ENCODE data around the gene ERICH6B. TPM values are rescaled to one million over a fixed set of nuclear protein-coding genes. Genes with fewer than 3 reads are reported as not detected.

Gene ERICH6B
- total RNA-seq, 2 experiments from 2014 or later: not detected

DNA sequence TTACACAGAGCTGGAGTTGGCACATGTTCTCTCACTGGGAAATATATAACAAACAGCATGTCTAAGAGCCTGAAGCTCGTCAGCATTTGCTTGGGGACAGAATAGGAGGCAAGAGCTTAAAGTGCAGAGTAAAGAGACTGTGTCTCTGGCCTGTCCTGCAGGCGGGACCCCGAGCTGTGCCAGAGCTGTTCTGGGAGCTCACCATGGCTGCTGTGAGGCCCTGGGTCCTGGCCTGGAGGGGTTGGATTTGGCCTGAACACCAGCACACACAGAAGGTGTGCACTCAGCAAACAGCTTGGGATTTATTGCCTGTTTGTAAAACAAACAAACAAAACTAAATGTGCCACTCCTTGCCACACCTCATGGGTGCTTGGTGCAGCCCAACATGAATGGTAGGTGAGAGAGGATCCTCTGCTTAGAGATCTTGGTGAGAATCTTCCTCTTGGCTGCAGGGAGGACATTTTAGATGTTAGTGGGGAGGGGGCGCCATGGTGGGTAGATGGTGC lies 60.9 kb downstream of the ERICH6B start:
- POLR2A ChIA-PET: no interaction called here
- Histone ChIP-seq H3K36me3 (ENCODE audit: insufficient read depth, low read length) (no peaks in the 10 kb centered on the region), H3K9me3 (ENCODE audit: control insufficient read depth in 1 of 2, insufficient read depth in 1 of 2, low read length in 2 of 2) (no peaks in the 10 kb centered on the region), H3K27me3 (ENCODE audit: control insufficient read depth in 1 of 2, insufficient read depth in 2 of 2, low read length in 2 of 2) (no peaks in the 10 kb centered on the region), H3K4me1 (ENCODE audit: insufficient read depth, low read length) (no peaks in the 10 kb centered on the region), H3K27ac (ENCODE audit: low read depth in 1 of 2, low read length in 2 of 2) (no peak overlapping the region), H3K4me3 (ENCODE audit: low read length) (no peak overlapping the region)
- no peaks in the 10 kb centered on the region for H3K36me3 Mint-ChIP-seq (ENCODE audit: low read depth)
- H3K27me3 Mint-ChIP-seq: peaks cover 7% of the 10 kb centered on the region
- TF ChIP-seq, protein P1, sequence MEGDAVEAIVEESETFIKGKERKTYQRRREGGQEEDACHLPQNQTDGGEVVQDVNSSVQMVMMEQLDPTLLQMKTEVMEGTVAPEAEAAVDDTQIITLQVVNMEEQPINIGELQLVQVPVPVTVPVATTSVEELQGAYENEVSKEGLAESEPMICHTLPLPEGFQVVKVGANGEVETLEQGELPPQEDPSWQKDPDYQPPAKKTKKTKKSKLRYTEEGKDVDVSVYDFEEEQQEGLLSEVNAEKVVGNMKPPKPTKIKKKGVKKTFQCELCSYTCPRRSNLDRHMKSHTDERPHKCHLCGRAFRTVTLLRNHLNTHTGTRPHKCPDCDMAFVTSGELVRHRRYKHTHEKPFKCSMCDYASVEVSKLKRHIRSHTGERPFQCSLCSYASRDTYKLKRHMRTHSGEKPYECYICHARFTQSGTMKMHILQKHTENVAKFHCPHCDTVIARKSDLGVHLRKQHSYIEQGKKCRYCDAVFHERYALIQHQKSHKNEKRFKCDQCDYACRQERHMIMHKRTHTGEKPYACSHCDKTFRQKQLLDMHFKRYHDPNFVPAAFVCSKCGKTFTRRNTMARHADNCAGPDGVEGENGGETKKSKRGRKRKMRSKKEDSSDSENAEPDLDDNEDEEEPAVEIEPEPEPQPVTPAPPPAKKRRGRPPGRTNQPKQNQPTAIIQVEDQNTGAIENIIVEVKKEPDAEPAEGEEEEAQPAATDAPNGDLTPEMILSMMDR (IDR thresholded peaks at IDR 0.05): no peak
- no peak overlapping the region for H3K27ac Mint-ChIP-seq
- ATAC-seq (ENCODE audit: poor library complexity): no peak
- DNase-seq: no peak
- H3K4me3 Mint-ChIP-seq: no peak overlapping the region
- H3K9me3 Mint-ChIP-seq: no peaks in the 10 kb centered on the region
- intact Hi-C loops (cut with DNase I, micrococcal nuclease): no loop called here
- CTCF ChIA-PET: no interaction called here
- H3K4me1 Mint-ChIP-seq (ENCODE audit: low read depth): no peaks in the 10 kb centered on the region

GRCh38 chr13:45548281-45548680 lies 67.3 kb downstream of the ERICH6B start:
- Mint-ChIP-seq H3K27me3 (peaks cover 7% of the 10 kb centered on the region), H3K4me1 (ENCODE audit: low read depth) (no peaks in the 10 kb centered on the region), H3K9me3 (no peaks in the 10 kb centered on the region), H3K4me3 (no peak overlapping the region), H3K36me3 (ENCODE audit: low read depth) (no peaks in the 10 kb centered on the region), H3K27ac (no peak overlapping the region)
- H3K4me3 ChIP-seq (ENCODE audit: low read length): no peak overlapping the region
- H3K27me3 ChIP-seq (ENCODE audit: control insufficient read depth in 1 of 2, insufficient read depth in 2 of 2, low read length in 2 of 2): peaks cover 0 to 2% of the 10 kb centered on the region in 2 experiments
- ChIA-PET POLR2A (no interaction called here), CTCF (no interaction called here)
- H3K9me3 ChIP-seq (ENCODE audit: control insufficient read depth in 1 of 2, insufficient read depth in 1 of 2, low read length in 2 of 2): no peaks in the 10 kb centered on the region
- intact Hi-C loops (cut with DNase I, micrococcal nuclease): no loop called here
- H3K36me3 ChIP-seq (ENCODE audit: insufficient read depth, low read length): no peaks in the 10 kb centered on the region
- no peaks in the 10 kb centered on the region for H3K4me1 ChIP-seq (ENCODE audit: insufficient read depth, low read length)
- DNase-seq (no peak), ATAC-seq (ENCODE audit: poor library complexity) (no peak)
- H3K27ac ChIP-seq (ENCODE audit: low read depth in 1 of 2, low read length in 2 of 2): no peak overlapping the region
- TF ChIP-seq, protein P1 (IDR thresholded peaks at IDR 0.05): no peak

GRCh38 chr13:45546410-45546765 lies 69.2 kb downstream of the ERICH6B start:
- TF ChIP-seq, protein P1 (IDR thresholded peaks at IDR 0.05): no peak
- ChIA-PET CTCF (no interaction called here), POLR2A (no interaction called here)
- Histone ChIP-seq H3K27me3 (ENCODE audit: control insufficient read depth in 1 of 2, insufficient read depth in 2 of 2, low read length in 2 of 2) (peaks cover 0 to 2% of the 10 kb centered on the region in 2 experiments), H3K9me3 (ENCODE audit: control insufficient read depth in 1 of 2, insufficient read depth in 1 of 2, low read length in 2 of 2) (no peaks in the 10 kb centered on the region), H3K4me3 (ENCODE audit: low read length) (no peak overlapping the region), H3K27ac (ENCODE audit: low read depth in 1 of 2, low read length in 2 of 2) (no peak overlapping the region), H3K4me1 (ENCODE audit: insufficient read depth, low read length) (no peaks in the 10 kb centered on the region), H3K36me3 (ENCODE audit: insufficient read depth, low read length) (no peaks in the 10 kb centered on the region)
- intact Hi-C loops (cut with DNase I, micrococcal nuclease): no loop called here
- DNase-seq (no peak), ATAC-seq (ENCODE audit: poor library complexity) (no peak)
- no peaks in the 10 kb centered on the region for H3K36me3 Mint-ChIP-seq (ENCODE audit: low read depth)
- H3K27me3 Mint-ChIP-seq: peaks cover 7% of the 10 kb centered on the region
- no peak overlapping the region for H3K4me3 Mint-ChIP-seq
- H3K9me3 Mint-ChIP-seq: no peaks in the 10 kb centered on the region
- H3K27ac Mint-ChIP-seq: no peak overlapping the region
- no peaks in the 10 kb centered on the region for H3K4me1 Mint-ChIP-seq (ENCODE audit: low read depth)
